ENCODE results near the gene MTHFD1L.

Gene MTHFD1L

DNA sequence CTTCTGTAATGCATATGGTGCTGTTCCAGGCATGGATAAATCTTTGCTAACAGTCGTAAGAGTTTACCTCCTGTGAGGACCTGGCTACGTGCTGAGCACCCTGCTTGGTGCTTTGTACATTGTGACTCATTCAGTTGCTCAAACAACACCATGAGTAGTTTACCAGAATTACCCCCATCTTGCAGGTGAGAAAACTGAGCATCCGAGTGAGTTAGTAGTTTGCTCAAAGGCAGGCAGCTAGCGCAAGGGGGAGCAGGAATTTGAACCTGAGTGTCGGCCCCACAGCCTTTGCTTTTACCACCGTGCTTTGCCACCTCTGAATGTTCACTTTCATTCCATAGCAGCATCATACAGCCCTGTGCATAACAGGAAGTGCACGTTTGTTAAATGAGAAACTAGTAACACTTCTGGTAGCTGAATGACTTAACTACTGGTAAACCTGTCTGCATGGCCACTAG lies 121.9 kb downstream of the MTHFD1L start:
- DNase-seq (ENCODE audit: low read depth in 3 of 3, low spot score in 1 of 3) = peak in 1 of 3 donors; percentile 2

DNA sequence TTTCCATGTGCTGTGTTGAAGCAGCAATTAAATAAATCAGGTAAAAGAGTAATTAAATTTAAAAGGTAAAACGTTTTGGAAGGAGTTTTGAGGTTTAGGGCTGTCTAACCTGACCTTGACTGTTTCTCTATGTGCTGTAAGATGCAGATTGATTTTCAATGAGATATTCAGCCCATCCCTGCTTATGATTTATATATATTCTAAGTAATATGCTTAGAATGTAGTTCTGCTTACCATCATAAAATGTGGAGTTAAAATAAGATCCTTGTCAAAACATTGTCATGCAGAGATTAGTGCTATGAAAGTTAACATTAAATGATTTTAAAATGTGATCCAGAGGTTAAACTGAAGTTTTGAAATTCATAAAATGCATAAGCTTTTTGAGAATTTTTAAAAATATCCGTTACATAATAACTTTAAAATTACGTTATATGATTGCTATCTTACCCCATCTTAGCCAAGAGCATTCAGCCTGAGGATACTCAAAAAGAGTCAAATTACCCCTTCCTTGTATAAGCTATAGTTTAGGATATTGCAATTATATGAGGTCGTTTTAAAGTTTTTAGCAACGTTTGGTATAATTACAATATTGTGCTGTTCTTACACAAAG lies 122.5 kb downstream of the MTHFD1L start:
- no peak for DNase-seq (ENCODE audit: low read depth in 3 of 3, low spot score in 1 of 3)

DNA sequence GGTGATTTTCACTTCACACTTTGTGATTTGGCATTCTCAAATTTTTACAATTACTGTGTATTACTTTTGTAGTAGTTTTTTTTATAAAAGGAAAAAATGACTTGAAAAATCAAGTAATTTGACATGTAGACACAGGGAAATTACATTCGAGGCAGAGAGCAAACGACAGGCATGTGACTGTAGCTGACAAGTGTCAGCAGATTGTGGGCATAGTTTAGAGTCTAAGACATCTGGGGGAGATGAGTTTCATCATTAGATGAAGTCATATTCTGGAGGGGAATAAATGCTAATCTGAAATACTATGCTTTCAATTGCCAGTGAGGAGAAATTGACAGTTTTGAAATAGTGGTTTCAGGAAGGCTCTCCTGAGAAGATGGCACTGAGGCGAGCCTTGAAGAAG lies 126.0 kb downstream of the MTHFD1L start:
- DNase-seq (ENCODE audit: low read depth in 3 of 3, low spot score in 1 of 3) = no peak

- DNase-seq (ENCODE audit: low read depth in 3 of 3, low spot score in 1 of 3) = no peak
Measured at GRCh38 chr6:150992262-150992661, 126.8 kb downstream of the MTHFD1L start.

GRCh38 chr6:150992703-150993102 lies 127.2 kb downstream of the MTHFD1L start:
- DNase-seq (ENCODE audit: low read depth in 3 of 3, low spot score in 1 of 3) = no peak

- no peak for DNase-seq (ENCODE audit: low read depth in 3 of 3, low spot score in 1 of 3)
Measured at GRCh38 chr6:150993253-150993652, 127.8 kb downstream of the MTHFD1L start.

DNA sequence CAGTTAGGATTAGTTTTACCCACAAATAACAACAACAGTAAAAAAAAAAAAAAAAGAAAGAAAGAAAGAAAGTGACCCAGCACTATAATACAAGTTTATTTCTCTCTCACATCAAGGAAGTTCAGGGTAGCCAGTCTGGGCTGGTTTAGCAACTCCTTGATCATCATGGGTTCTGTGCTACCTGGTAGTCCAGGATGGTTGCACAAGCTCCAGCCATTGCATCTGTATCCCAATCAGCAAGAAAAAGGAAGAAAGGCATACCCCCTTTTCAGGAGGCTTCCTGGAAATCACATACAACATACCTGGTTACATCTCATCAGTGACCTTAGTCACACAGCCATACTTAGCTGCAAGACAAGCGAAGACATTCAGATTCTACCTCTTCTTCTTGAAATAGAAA lies 128.5 kb downstream of the MTHFD1L start:
- no peak for DNase-seq (ENCODE audit: low read depth in 3 of 3, low spot score in 1 of 3)

- no peak for DNase-seq (ENCODE audit: low read depth in 3 of 3, low spot score in 1 of 3)
Measured at GRCh38 chr6:150996968-150997367, 131.5 kb downstream of the MTHFD1L start.

GRCh38 chr6:150999107-150999506 lies 133.6 kb downstream of the MTHFD1L start:
- no peak for DNase-seq (ENCODE audit: low read depth in 3 of 3, low spot score in 1 of 3)

GRCh38 chr6:150999576-150999975 lies 134.1 kb downstream of the MTHFD1L start:
- DNase-seq (ENCODE audit: low read depth in 3 of 3, low spot score in 1 of 3) = no peak

DNA sequence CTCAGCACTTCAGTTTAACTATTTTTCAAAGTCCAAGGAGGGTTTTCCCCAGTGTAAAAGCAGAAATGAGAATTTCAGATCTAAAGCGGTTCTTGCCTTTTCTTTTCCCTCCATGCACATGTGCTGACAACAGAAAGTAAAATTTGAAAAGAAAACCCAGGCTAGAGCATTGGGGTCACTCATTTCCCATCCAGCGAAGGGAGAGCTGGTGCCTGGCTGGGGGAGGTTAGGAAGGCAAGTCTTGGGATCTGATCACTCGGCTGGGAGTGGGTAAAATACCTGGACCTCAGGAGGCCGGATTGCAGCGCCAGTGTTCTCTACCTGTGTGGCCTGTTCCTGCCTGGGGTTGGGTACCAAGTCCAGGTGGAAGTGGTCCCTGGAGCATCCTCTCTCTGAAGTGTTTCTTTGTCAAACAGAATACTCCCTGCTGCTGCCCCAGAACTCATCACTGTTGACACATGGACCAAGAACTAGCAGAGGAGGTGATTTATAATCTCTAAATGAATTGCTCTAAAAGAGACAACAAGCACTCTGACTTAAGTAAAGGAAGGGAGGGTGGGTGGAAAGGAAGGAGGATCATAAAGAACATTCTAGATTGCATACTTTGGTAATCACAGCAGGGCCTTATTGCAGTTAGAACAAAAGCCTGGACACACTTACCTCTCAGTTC lies 136.0 kb downstream of the MTHFD1L start:
- no peak for DNase-seq (ENCODE audit: low read depth in 3 of 3, low spot score in 1 of 3)

DNA sequence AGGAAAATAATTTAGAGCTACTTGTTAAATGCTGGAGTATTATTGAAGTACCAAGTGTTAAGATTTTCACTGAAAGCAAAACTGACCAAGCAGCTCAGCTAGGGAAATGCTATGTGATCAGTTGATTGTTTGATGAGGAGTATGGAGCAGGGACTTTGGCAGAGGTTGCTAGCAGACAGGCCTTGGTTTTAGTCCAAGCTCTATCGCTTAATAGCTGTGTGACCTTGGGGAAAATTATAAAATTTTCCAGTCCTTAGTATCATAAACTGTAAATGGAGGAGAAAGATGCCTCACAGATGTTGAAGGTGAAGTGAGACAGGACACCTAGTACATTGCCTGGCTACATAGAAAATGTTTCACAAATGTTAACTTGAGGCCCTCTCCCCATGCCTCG lies 136.6 kb downstream of the MTHFD1L start:
- no peak for DNase-seq (ENCODE audit: low read depth in 3 of 3, low spot score in 1 of 3)

DNA sequence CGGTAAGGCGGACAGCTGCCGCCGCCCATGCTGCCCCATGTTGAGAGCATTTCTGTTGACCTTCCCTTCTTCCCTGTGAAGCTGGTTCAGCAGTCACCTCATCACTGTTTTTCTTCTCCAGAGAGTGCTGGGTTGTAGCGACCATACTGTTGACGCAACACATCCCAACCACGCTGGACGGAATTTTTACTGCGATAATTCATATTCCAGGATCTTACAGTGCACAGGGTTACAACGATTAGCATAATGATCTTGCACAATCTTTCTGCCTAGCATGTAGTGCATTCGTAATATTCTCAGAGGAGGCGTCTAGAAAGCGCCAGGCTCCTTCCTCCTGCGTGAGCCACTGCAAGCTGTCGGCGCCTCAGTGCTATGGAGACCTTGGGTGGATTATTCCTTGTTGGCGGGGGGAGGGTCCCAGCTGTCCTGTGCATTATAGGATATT lies 137.0 kb downstream of the MTHFD1L start:
- DNase-seq (ENCODE audit: low read depth in 3 of 3, low spot score in 1 of 3) = no peak

DNA sequence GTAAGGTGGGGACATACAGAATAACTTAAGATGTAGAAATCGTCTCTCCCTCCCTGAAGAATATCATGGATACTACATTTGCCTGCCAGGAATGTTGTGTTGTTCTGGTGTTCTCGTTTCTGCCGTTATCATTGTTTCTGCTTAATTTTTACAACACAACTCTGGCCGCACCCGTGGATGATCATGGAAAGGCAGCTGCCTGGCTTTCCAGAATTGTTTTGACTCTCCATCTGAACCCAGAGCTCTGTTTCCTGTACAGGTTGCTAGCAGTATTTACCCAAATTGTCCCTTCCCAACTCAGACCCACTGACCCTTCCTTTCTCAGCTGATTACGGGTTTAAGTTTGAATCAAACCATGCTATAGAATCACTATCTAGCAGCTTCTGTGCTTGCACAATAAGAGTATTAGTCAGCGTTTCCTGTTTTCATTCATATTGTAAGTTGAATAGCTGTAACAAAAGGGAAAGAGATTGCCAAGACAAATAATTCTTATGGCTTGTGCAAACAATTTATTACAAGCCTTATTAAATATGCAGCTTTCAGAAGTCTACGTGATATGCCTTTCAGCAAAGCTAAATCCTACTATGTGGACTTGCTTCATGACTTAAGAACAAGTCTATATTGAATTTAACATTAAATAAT lies 139.0 kb downstream of the MTHFD1L start:
- no peak for DNase-seq (ENCODE audit: low read depth in 3 of 3, low spot score in 1 of 3)

DNA sequence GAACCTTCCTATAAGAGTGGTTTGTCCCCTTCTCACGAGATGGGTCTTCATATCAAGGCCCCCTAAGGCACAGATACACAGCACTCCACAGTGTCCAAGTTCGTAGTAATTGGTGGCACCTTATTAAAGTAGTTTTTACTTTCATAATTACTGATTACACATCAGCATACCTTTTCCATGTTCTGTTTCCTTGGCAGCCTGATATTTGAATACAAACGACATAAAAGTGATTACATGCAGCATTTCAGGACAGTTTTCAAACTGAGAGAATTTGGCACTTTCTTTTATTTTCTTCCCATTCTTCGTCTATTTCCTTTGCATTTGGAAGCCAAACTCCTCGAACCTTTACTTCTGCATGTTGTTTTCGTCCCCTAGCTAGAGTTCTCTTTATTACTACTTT lies 139.7 kb downstream of the MTHFD1L start:
- DNase-seq (ENCODE audit: low read depth in 3 of 3, low spot score in 1 of 3) = no peak

DNA sequence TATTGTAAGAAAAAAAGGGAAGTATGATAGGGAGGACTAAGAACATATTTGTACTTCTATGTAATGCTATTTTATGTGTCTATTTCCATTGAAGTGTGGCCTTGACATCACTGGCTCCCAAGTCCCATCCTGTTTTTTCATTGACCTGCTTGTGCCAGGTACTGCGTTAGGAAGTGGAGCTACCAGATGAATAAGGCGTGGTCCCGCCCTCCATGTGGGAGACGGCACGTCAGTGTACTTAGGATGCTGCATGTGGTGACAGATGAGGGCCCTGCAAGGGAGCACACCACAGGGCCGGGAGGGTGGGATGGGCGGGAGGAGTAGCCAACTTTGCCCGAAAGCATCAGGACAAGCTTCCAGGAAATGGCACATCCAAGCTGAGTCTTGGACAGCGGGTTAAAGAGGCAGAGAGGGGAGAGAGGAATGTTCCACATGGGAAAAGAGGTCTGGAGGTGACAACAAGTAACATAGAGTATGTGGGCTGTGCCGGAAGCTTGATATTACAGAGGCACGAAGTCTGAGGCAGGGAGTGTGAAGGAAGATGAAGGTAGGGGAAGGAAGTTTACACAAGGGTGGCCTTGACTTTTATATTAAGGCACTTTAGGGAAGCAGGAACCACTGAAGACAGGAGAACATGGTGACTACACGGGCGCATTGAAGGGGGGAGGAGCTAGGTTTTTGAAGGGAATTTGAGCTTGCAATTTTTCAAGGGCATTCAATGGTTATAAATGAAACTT lies 140.6 kb downstream of the MTHFD1L start:
- no peak for DNase-seq (ENCODE audit: low read depth in 3 of 3, low spot score in 1 of 3)

DNA sequence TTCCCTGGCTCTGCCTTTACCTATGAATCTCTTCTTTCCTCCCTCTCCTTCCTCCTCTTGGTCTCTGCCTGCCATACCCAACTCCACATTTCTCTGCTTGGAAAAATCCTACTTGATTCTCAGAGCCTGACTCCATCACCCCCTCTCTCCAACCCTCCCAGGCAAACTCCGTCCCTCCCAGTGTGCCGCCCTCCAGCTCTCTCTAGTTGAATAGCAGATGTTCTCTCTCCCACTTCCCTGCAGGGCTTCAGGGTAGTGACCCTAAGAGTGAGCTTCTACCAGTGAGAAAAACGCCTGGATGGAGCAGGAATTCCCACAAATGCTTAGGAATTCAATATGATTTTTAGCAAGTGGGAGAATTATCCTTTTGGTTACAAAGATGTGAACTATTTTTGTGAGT lies 141.6 kb downstream of the MTHFD1L start:
- DNase-seq (ENCODE audit: low read depth in 3 of 3, low spot score in 1 of 3) = no peak

- no peak for DNase-seq (ENCODE audit: low read depth in 3 of 3, low spot score in 1 of 3)
Measured at GRCh38 chr6:151007922-151008321, 142.4 kb downstream of the MTHFD1L start.

DNA sequence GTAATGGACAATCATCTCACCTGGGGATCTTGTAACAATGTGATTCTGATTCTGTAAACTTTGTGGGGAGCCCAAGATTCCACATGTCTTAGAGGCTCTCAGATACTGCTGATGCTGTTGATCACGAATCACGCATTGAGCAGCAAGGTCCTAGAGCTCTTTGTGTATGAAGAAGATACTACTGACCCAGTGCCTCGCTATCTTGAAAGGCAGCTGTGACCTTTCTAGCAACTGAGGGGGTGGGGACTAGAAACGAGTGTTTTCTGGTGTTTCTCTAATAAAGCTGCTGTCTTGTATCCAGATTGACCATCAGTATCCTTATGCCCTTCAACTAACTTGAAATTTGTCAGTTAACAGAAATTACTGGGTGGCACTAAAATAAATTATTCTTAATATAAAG lies 142.9 kb downstream of the MTHFD1L start:
- no peak for DNase-seq (ENCODE audit: low read depth in 3 of 3, low spot score in 1 of 3)

DNA sequence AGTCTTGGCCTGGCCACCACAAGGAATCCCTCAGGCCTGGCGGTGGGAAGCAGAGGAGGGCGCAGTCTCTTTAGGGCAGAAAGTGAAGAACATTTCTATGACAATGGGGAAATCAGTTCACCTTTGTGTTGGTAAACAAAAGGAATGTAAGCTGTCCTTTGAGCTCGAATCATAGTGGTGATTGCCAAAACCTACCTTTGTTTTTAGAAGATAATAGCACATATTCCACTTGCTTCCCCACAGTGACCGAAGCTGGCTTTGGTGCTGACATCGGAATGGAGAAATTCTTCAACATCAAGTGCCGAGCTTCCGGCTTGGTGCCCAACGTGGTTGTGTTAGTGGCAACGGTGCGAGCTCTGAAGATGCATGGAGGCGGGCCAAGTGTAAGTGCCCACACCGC lies 144.1 kb downstream of the MTHFD1L start:
- no peak for DNase-seq (ENCODE audit: low read depth in 3 of 3, low spot score in 1 of 3)

DNA sequence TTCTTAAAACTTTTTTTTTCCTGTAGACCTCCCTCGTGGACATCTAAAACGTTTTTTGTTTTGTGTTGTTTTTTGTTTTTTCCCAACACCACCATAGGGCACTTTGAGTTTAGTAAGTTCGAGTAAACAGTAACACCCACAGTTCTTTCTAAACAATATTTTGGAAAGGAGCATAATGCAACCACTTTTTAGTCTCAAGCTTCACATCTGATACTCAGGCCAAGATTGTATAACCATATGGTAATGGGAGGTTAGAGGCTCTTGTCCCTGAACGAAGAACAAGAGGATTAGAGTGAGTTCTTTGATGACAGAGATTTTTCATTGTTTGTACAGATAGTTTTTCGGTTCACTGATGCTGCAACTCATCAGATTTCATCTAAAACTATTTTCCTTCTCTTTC lies 144.6 kb downstream of the MTHFD1L start:
- no peak for DNase-seq (ENCODE audit: low read depth in 3 of 3, low spot score in 1 of 3)
